ENCODE data around the gene NDUFS1.

- TF ChIP-seq, protein P1, sequence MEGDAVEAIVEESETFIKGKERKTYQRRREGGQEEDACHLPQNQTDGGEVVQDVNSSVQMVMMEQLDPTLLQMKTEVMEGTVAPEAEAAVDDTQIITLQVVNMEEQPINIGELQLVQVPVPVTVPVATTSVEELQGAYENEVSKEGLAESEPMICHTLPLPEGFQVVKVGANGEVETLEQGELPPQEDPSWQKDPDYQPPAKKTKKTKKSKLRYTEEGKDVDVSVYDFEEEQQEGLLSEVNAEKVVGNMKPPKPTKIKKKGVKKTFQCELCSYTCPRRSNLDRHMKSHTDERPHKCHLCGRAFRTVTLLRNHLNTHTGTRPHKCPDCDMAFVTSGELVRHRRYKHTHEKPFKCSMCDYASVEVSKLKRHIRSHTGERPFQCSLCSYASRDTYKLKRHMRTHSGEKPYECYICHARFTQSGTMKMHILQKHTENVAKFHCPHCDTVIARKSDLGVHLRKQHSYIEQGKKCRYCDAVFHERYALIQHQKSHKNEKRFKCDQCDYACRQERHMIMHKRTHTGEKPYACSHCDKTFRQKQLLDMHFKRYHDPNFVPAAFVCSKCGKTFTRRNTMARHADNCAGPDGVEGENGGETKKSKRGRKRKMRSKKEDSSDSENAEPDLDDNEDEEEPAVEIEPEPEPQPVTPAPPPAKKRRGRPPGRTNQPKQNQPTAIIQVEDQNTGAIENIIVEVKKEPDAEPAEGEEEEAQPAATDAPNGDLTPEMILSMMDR (IDR thresholded peaks at IDR 0.05): no peak
- TF ChIP-seq POLR2A (IDR thresholded peaks at IDR 0.05) (no peak), EP300 (IDR thresholded peaks at IDR 0.05) (no peak)
Observed at GRCh38 chr2:206198677-206199076, 39.4 kb upstream of the NDUFS1 start.

Data from ovary (tissue), 3 donors.